Endothelial cell of umbilical vein (primary cell): ENCODE results near the gene PPM1H. TPM values are rescaled to one million over a fixed set of nuclear protein-coding genes. Genes with fewer than 3 reads are reported as not detected.

Experiments
- BruUV-seq: library from RNA; stranded (reverse); fragments of 400-500 nt; replicated peaks from 2 replicates; lab custom pipeline; 2021; lab: Mats Ljungman, UMichigan
- CTCF ChIA-PET: fragments of 300-600, 350-600 bp; sonication (Branson Sonifier 250); formaldehyde crosslinking; loops from one replicate; lab custom pipeline; 2021; ENCODE audit warnings: antibody characterized with exemption, inconsistent platforms; lab: Charles Lee
- POLR2A ChIA-PET: fragments of 300-600, 350-600 bp; sonication (Branson Sonifier 250); formaldehyde crosslinking; loops from one replicate; lab custom pipeline; 2021; ENCODE audit warnings: antibody characterized with exemption, inconsistent platforms; lab: Charles Lee
- DNase-seq: peaks from one replicate; pipeline ENCODE4 v3.0.0-alpha.2; 2011; ENCODE audit warnings: low read depth, low spot score
- FAIRE-seq: peaks from 2 replicates; lab custom pipeline; 2011; peaks lifted over from hg19 to GRCh38; lab: Jason Lieb, UNC
- H2AFZ ChIP-seq: 2 replicates; pipeline ENCODE4 v1.6.0; 2012; ENCODE audit warnings: low read depth, low read length, control low read depth, inconsistent platforms
- H3K27ac ChIP-seq: 2 replicates; pipeline ENCODE4 v1.5.1; 2011; ENCODE audit warnings: low read depth, mild to moderate bottlenecking, control low read depth, low read length, moderate library complexity; ENCODE audit not compliant: insufficient read depth
- H3K27me3 ChIP-seq, 2 experiments: 2 replicates each; pipeline versions ENCODE4 v1.6.0 to v1.6.1; 2011; ENCODE audit warnings: low read length in 2 of 2, mixed read lengths in 1 of 2; ENCODE audit not compliant: control insufficient read depth in 2 of 2, insufficient read depth in 2 of 2
- H3K36me3 ChIP-seq, 2 experiments: 2 replicates in 1 of 2; 3 replicates in 1 of 2; pipeline ENCODE4 v1.5.1; 2011; ENCODE audit warnings: low read length in 2 of 2, mild to moderate bottlenecking in 1 of 2, moderate library complexity in 1 of 2; ENCODE audit not compliant: control insufficient read depth in 2 of 2, insufficient read depth in 2 of 2; ENCODE audit errors: extremely low read depth in 1 of 2
- H3K4me1 ChIP-seq: 3 replicates; pipeline ENCODE4 v1.5.1; 2011; ENCODE audit warnings: mild to moderate bottlenecking, low read length; ENCODE audit not compliant: control insufficient read depth, insufficient read depth; ENCODE audit errors: extremely low read depth
- H3K4me2 ChIP-seq: 2 replicates; pipeline ENCODE4 v1.6.1; 2011; ENCODE audit warnings: low read length, control low read depth, mixed read lengths; ENCODE audit not compliant: insufficient read depth
- H3K4me3 ChIP-seq, 3 experiments: fragments of 200-600 bp in 1 of 3; sonication (generic), shearing (Covaris generic) in 1 of 3; replicated peaks in 1 of 3; 2 replicates each; pipeline ENCODE4 v1.5.1; 2011 to 2016; ENCODE audit warnings: control low read depth in 3 of 3, low read length in 3 of 3, mild to moderate bottlenecking in 2 of 3, inconsistent platforms in 1 of 3, low read depth in 1 of 3, moderate library complexity in 1 of 3; ENCODE audit not compliant: insufficient read depth in 1 of 3
- H3K79me2 ChIP-seq: 2 replicates; pipeline ENCODE4 v1.6.0; 2012; ENCODE audit warnings: low read length, inconsistent platforms; ENCODE audit not compliant: control insufficient read depth, insufficient read depth
- H3K9ac ChIP-seq: replicated peaks from 2 replicates; pipeline ENCODE3; 2011; ENCODE audit warnings: low read length, control low read depth; ENCODE audit not compliant: insufficient read depth; ENCODE audit errors: extremely low read depth
- H3K9me1 ChIP-seq: replicated peaks from 3 replicates; pipeline ENCODE4 v1.6.0; 2011; ENCODE audit warnings: mild to moderate bottlenecking, low read length; ENCODE audit not compliant: control insufficient read depth, insufficient read depth; ENCODE audit errors: extremely low read depth
- H3K9me3 ChIP-seq: replicated peaks from 2 replicates; pipeline ENCODE4 v1.5.1; 2012; ENCODE audit warnings: low read length, inconsistent platforms; ENCODE audit not compliant: control insufficient read depth, insufficient read depth
- H4K20me1 ChIP-seq: replicated peaks from 2 replicates; pipeline ENCODE3; 2011; ENCODE audit warnings: mild to moderate bottlenecking, low read length; ENCODE audit not compliant: control insufficient read depth, insufficient read depth; ENCODE audit errors: extremely low read depth
- CTCF ChIP-seq, 2 donors: IDR thresholded peaks; 1 replicate in 1 of 2; 2 replicates in 1 of 2; pipeline ENCODE4 v1.5.1; 2011; ENCODE audit warnings: low read length in 2 of 2, mild to moderate bottlenecking in 2 of 2, moderate library complexity in 2 of 2, control low read depth in 1 of 2, inconsistent platforms in 1 of 2, low read depth in 1 of 2; ENCODE audit not compliant: insufficient read depth in 1 of 2; ENCODE audit errors: extremely low read depth in 1 of 2
- EZH2 ChIP-seq: IDR thresholded peaks from 2 replicates; pipeline ENCODE4 v1.6.1; 2012; ENCODE audit warnings: borderline replicate concordance, low read depth, mild to moderate bottlenecking, moderate library complexity, low read length, inconsistent platforms; ENCODE audit not compliant: severe bottlenecking
- GATA2 ChIP-seq: IDR thresholded peaks from 2 replicates; pipeline ENCODE4 v1.7.0; 2011; ENCODE audit warnings: low read depth, mild to moderate bottlenecking, moderate library complexity, mixed read lengths, low read length; ENCODE audit not compliant: insufficient read length, insufficient read depth
- JUN ChIP-seq: IDR thresholded peaks from 2 replicates; pipeline ENCODE4 v1.6.1; 2011; ENCODE audit warnings: borderline replicate concordance, low read depth; ENCODE audit not compliant: insufficient read length, insufficient read depth
- MYC ChIP-seq: IDR thresholded peaks from one replicate; pipeline ENCODE4 v1.6.1; 2011; ENCODE audit warnings: mild to moderate bottlenecking, low read depth, low read length
- POLR2A ChIP-seq: IDR thresholded peaks from 2 replicates; pipeline ENCODE4 v1.6.1; 2012; ENCODE audit warnings: low read depth, mild to moderate bottlenecking, control low read depth, low read length
- POLR2AphosphoS5 ChIP-seq: IDR thresholded peaks from 2 replicates; pipeline ENCODE4 v1.6.1; 2012; ENCODE audit warnings: low read depth, mild to moderate bottlenecking, control low read depth, low read length, moderate library complexity; ENCODE audit not compliant: insufficient read depth
- dilution Hi-C: fragments of 300-500 bp; cut with MboI; formaldehyde crosslinking; loops from one replicate; pipeline ENCODE4 v1.15.0; 2019; ENCODE audit warnings: low sequenced_read_pairs; ENCODE audit not compliant: extremely low pct_ligation_motif_present
- intact Hi-C: fragments of 100-400 bp; cut with micrococcal nuclease; formaldehyde crosslinking; loops from one replicate; pipeline ENCODE4 v1.10.0; 2022
- polyA plus RNA-seq, 4 experiments: library from polyadenylated mRNA; depleted of rRNA in 3 of 4; stranded (reverse) in 3 of 4; unstranded in 1 of 4; fragments of >200 nt; gene quantifications; 2 replicates each; pipeline versions ENCODE4 v1.2.1 to v1.2.3, GENCODE V29; 2011 to 2012; ENCODE audit warnings: missing spikeins in 1 of 4
- total RNA-seq: library from RNA; stranded (reverse); gene quantifications from 2 replicates; pipeline ENCODE4 v1.2.3, GENCODE V29; 2021
- TF ChIP-seq, protein P1 (sequence below): IDR thresholded peaks from 2 replicates; pipeline ENCODE4 v1.6.1; 2011; ENCODE audit not compliant: insufficient read depth, insufficient read length

The PPM1H gene
- total and polyA plus RNA-seq, 2 donors (not counting 3 experiments of a cell fraction or from before 2014, with no cell fraction given): 1.0 to 7.2 TPM

- FAIRE-seq: no peak
- no peak overlapping the region for H3K9ac ChIP-seq
- no peaks in the 10 kb centered on the region for H3K27me3 ChIP-seq
- H3K4me1 ChIP-seq: no peaks in the 10 kb centered on the region
- dilution Hi-C loops (no loop called here), intact Hi-C loops (no loop called here)
- ChIA-PET POLR2A (no interaction called here), CTCF (interaction anchor here (0.7 to 2.2 kb wide), 2 partner anchors 9 to 12 kb away, joined by 3 to 6 read pairs; no protein-coding TSS in a partner anchor)
- DNase-seq: no peak
- H3K27ac ChIP-seq: no peak overlapping the region
- H3K4me3 ChIP-seq: no peak overlapping the region
- H3K36me3 ChIP-seq: no peaks in the 10 kb centered on the region
- H2AFZ ChIP-seq: no peak overlapping the region
- TF ChIP-seq EZH2: no peak
- TF ChIP-seq JUN: no peak
- no peak for TF ChIP-seq POLR2A
- no peak for TF ChIP-seq MYC
- no peak for TF ChIP-seq GATA2
- TF ChIP-seq, protein P1, sequence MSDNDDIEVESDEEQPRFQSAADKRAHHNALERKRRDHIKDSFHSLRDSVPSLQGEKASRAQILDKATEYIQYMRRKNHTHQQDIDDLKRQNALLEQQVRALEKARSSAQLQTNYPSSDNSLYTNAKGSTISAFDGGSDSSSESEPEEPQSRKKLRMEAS: no peak
- TF ChIP-seq POLR2AphosphoS5: no peak
- no peak for TF ChIP-seq CTCF (IDR thresholded peaks at IDR 0.05; ENCODE audit: extremely low read depth in 1 of 2, insufficient read depth in 1 of 2, low read depth in 1 of 2, low read length in 2 of 2)
- H4K20me1 ChIP-seq: no peaks in the 10 kb centered on the region
- H3K4me2 ChIP-seq: no peak overlapping the region
- H3K79me2 ChIP-seq: no peaks in the 10 kb centered on the region
- H3K9me3 ChIP-seq: no peaks in the 10 kb centered on the region
- BruUV-seq: no TSS peak
- H3K9me1 ChIP-seq: no peaks in the 10 kb centered on the region
Observed at GRCh38 chr12:62712681-62713573, 222.0 kb downstream of the PPM1H start.
